Hepatocyte (in vitro differentiated cells): ENCODE measurements around the gene NELFCD. TPM values are rescaled to one million over a fixed set of nuclear protein-coding genes. Genes with fewer than 3 reads are reported as not detected.

Experiments
- DNase-seq: peaks from one replicate; pipeline ENCODE4 v3.0.0-alpha.2; 2016; ENCODE audit warnings: low spot score
- H2AFZ ChIP-seq: fragments of 200-600 bp; sonication (generic); 2 replicates; pipeline ENCODE4 v1.6.0; 2016; ENCODE audit warnings: antibody characterized with exemption, mild to moderate bottlenecking
- H3K27ac ChIP-seq: fragments of 200-600 bp; sonication (generic); 2 replicates; pipeline ENCODE4 v1.5.1; 2016; ENCODE audit warnings: mild to moderate bottlenecking
- H3K27me3 ChIP-seq: fragments of 200-600 bp; sonication (generic); 2 replicates; pipeline ENCODE4 v1.6.1; 2016
- H3K36me3 ChIP-seq: fragments of 200-600 bp; sonication (generic); replicated peaks from 2 replicates; pipeline ENCODE4 v1.5.1; 2016; ENCODE audit warnings: low read depth; ENCODE audit not compliant: insufficient read depth
- H3K4me1 ChIP-seq: fragments of 200-600 bp; sonication (generic); 2 replicates; pipeline ENCODE4 v1.5.1; 2016; ENCODE audit warnings: mild to moderate bottlenecking, moderate library complexity; ENCODE audit not compliant: insufficient read depth
- H3K4me2 ChIP-seq: fragments of 200-600 bp; sonication (generic); 2 replicates; pipeline ENCODE4 v1.6.0; 2016
- H3K4me3 ChIP-seq: fragments of 200-600 bp; sonication (generic); 2 replicates; pipeline ENCODE4 v1.5.1; 2016; ENCODE audit warnings: mild to moderate bottlenecking
- H3K79me2 ChIP-seq: fragments of 200-600 bp; sonication (generic); 2 replicates; pipeline ENCODE4 v1.6.0; 2017; ENCODE audit warnings: mild to moderate bottlenecking
- H3K9me2 ChIP-seq: fragments of 200-600 bp; sonication (generic); replicated peaks from 2 replicates; pipeline ENCODE4 v1.6.0; 2017; ENCODE audit warnings: mild to moderate bottlenecking; ENCODE audit not compliant: insufficient read depth
- H3K9me3 ChIP-seq: fragments of 200-600 bp; sonication (generic); 2 replicates; pipeline ENCODE4 v1.5.1; 2016; ENCODE audit warnings: low read depth, mild to moderate bottlenecking
- H4K20me1 ChIP-seq: fragments of 200-600 bp; sonication (generic); 2 replicates; pipeline ENCODE4 v1.6.0; 2016; ENCODE audit warnings: mild to moderate bottlenecking; ENCODE audit not compliant: insufficient read depth, poor library complexity, severe bottlenecking
- CTCF ChIP-seq: fragments of 200-600 bp; sonication (generic); IDR thresholded peaks from 2 replicates; pipeline ENCODE4 v1.5.1; 2016; ENCODE audit warnings: antibody characterized with exemption, mild to moderate bottlenecking; ENCODE audit not compliant: poor library complexity
- EZH2 ChIP-seq: fragments of 200-600 bp; sonication (generic); IDR thresholded peaks from 2 replicates; pipeline ENCODE4 v1.6.1; 2016; ENCODE audit warnings: antibody characterized with exemption, mild to moderate bottlenecking, borderline replicate concordance
- EZH2phosphoT487 ChIP-seq: fragments of 200-600 bp; sonication (generic); IDR thresholded peaks from one replicate; pipeline ENCODE4 v1.6.1; 2018; ENCODE audit warnings: antibody characterized with exemption, mild to moderate bottlenecking, low read depth, moderate library complexity; ENCODE audit not compliant: unreplicated experiment, severe bottlenecking
- WGBS: methylation state at CpG from one replicate; pipeline ENCODE4 v1.1.6; 2016; ENCODE audit warnings: low lambda C conversion rate; ENCODE audit errors: missing lambda C conversion rate; 5-methylcytosine and 5-hydroxymethylcytosine counted together
- polyA plus RNA-seq: library from polyadenylated mRNA; unstranded; fragments of >200 nt; fragmentation: Nextera tagmentation; extraction: Ambion mirVana; gene quantifications from 2 replicates; pipeline ENCODE4 v1.2.1, GENCODE V29; 2016
- total RNA-seq: library from RNA; depleted of rRNA; stranded (reverse); fragments of >200 nt; gene quantifications from 2 replicates; pipeline ENCODE4 v1.2.3, GENCODE V29; 2014

Gene NELFCD
- total and polyA plus RNA-seq, 2 experiments from 2014 or later = 48.3 to 64.0 TPM

- H3K79me2 ChIP-seq = peaks cover 37% of the 10 kb centered on the region
- H3K4me3 ChIP-seq = no peak overlapping the region
- peaks cover 4% of the 10 kb centered on the region for H3K4me1 ChIP-seq
- H3K36me3 ChIP-seq = peaks cover 3% of the 10 kb centered on the region
- H3K27me3 ChIP-seq = no peaks in the 10 kb centered on the region
- TF ChIP-seq EZH2phosphoT487 (no peak), CTCF (no peak), EZH2 (no peak)
- no peaks in the 10 kb centered on the region for H3K9me2 ChIP-seq
- H3K4me2 ChIP-seq = no peak overlapping the region
- no peak for DNase-seq
- H3K27ac ChIP-seq = no peak overlapping the region
- H3K9me3 ChIP-seq = no peaks in the 10 kb centered on the region
- peaks cover 20% of the 10 kb centered on the region for H4K20me1 ChIP-seq
- WGBS = 98% methylated on average over 24 of the region's 24 CpGs
- H2AFZ ChIP-seq = no peak overlapping the region
Measured at GRCh38 chr20:59024111-59024530, 43.1 kb downstream of the NELFCD start.

GRCh38 chr20:59025086-59025485 is 44.0 kb downstream of the NELFCD start:
- peaks cover 20% of the 10 kb centered on the region for H4K20me1 ChIP-seq
- no peak overlapping the region for H2AFZ ChIP-seq
- H3K9me2 ChIP-seq = no peaks in the 10 kb centered on the region
- H3K36me3 ChIP-seq = peaks cover 3% of the 10 kb centered on the region
- 85% methylated on average over 2 of the region's 2 CpGs for WGBS
- H3K27ac ChIP-seq = no peak overlapping the region
- TF ChIP-seq EZH2 (no peak), CTCF (no peak), EZH2phosphoT487 (no peak)
- no peak overlapping the region for H3K4me3 ChIP-seq
- no peaks in the 10 kb centered on the region for H3K27me3 ChIP-seq
- peaks cover 46% of the 10 kb centered on the region for H3K79me2 ChIP-seq
- no peak overlapping the region for H3K4me2 ChIP-seq
- DNase-seq = no peak
- H3K4me1 ChIP-seq = peaks cover 13% of the 10 kb centered on the region
- H3K9me3 ChIP-seq = no peaks in the 10 kb centered on the region

GRCh38 chr20:59025511-59025910 is 44.5 kb downstream of the NELFCD start:
- Histone ChIP-seq H3K36me3 (peaks cover 3% of the 10 kb centered on the region), H3K9me3 (no peaks in the 10 kb centered on the region), H3K79me2 (peaks cover 51% of the 10 kb centered on the region), H2AFZ (no peak overlapping the region), H3K9me2 (no peaks in the 10 kb centered on the region), H3K4me2 (no peak overlapping the region), H3K27me3 (no peaks in the 10 kb centered on the region), H3K4me3 (no peak overlapping the region), H4K20me1 (peaks cover 20% of the 10 kb centered on the region), H3K4me1 (peaks cover 17% of the 10 kb centered on the region), H3K27ac (no peak overlapping the region)
- 95% methylated on average over 4 of the region's 4 CpGs for WGBS
- no peak for TF ChIP-seq EZH2phosphoT487
- no peak for TF ChIP-seq EZH2
- no peak for TF ChIP-seq CTCF
- DNase-seq = no peak
